Nephron progenitor cell (in vitro differentiated cells): ENCODE data around the gene MYNN.

ENCODE experiments used
- DNase-seq: peaks from one replicate; pipeline ENCODE4 v3.0.0; 2021
- H3K27ac Mint-ChIP-seq: 2 replicates; pipeline ENCODE4 v1.8.0; 2021; ENCODE audit warnings: mild to moderate bottlenecking, moderate library complexity, mixed read lengths
- H3K27me3 Mint-ChIP-seq: 2 replicates; pipeline ENCODE4 v1.8.0; 2021; ENCODE audit warnings: mild to moderate bottlenecking, low read depth, mixed read lengths; ENCODE audit not compliant: poor library complexity
- H3K36me3 Mint-ChIP-seq: 2 replicates; pipeline ENCODE4 v1.8.0; 2021; ENCODE audit warnings: low read depth, mixed read lengths
- H3K4me1 Mint-ChIP-seq: 2 replicates; pipeline ENCODE4 v1.8.0; 2021; ENCODE audit warnings: mixed read lengths
- H3K4me3 Mint-ChIP-seq: 2 replicates; pipeline ENCODE4 v1.8.0; 2021; ENCODE audit warnings: mild to moderate bottlenecking, moderate library complexity, mixed read lengths
- H3K9me3 Mint-ChIP-seq: 2 replicates; pipeline ENCODE4 v1.8.0; 2021; ENCODE audit warnings: mild to moderate bottlenecking, moderate library complexity, mixed read lengths
- TF ChIP-seq, protein P1 (sequence below): fragments of 200-600 bp; sonication (generic); IDR thresholded peaks from 2 replicates; pipeline ENCODE4 v1.5.0; 2021; ENCODE audit warnings: antibody characterized with exemption

MYNN gene

DNA sequence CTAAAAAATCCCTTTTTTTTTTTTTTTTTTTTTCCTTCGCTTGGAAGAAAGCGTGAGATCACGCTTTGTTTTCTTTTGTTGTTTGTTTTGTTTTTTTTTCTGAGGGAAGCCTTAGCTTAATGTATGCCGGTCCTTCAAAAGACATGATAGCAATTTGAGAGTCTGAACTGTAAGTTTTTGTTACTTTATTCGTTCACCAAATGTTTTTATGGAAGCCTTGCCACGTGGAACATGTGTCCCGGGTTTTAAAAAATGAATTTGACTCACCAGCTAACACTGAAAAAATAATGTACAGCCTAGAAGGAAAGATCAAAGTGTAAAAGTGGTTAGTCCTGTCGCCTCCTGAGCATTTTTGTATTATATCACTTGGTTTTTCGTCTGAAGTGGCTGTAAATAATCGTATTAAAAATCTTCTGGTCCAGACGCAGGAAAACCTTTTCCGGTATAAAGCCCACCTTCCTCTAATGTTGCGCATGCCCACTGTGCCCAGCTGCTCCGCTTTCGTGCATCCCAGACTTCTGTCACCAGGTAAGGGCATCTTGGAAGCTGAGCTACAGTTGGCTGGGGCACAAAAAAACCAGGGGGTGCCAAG, 795 bp upstream of the MYNN start:
- Mint-ChIP-seq H3K4me3 (peak overlapping the region; percentile 100), H3K36me3 (peaks cover 22% of the 10 kb centered on the region), H3K4me1 (peaks cover 37% of the 10 kb centered on the region), H3K27me3 (peaks cover 7% of the 10 kb centered on the region), H3K9me3 (no peaks in the 10 kb centered on the region), H3K27ac (peak overlapping the region; percentile 100)
- DNase-seq = peak; percentile 67
- TF ChIP-seq, protein P1, sequence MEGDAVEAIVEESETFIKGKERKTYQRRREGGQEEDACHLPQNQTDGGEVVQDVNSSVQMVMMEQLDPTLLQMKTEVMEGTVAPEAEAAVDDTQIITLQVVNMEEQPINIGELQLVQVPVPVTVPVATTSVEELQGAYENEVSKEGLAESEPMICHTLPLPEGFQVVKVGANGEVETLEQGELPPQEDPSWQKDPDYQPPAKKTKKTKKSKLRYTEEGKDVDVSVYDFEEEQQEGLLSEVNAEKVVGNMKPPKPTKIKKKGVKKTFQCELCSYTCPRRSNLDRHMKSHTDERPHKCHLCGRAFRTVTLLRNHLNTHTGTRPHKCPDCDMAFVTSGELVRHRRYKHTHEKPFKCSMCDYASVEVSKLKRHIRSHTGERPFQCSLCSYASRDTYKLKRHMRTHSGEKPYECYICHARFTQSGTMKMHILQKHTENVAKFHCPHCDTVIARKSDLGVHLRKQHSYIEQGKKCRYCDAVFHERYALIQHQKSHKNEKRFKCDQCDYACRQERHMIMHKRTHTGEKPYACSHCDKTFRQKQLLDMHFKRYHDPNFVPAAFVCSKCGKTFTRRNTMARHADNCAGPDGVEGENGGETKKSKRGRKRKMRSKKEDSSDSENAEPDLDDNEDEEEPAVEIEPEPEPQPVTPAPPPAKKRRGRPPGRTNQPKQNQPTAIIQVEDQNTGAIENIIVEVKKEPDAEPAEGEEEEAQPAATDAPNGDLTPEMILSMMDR = no peak

DNA sequence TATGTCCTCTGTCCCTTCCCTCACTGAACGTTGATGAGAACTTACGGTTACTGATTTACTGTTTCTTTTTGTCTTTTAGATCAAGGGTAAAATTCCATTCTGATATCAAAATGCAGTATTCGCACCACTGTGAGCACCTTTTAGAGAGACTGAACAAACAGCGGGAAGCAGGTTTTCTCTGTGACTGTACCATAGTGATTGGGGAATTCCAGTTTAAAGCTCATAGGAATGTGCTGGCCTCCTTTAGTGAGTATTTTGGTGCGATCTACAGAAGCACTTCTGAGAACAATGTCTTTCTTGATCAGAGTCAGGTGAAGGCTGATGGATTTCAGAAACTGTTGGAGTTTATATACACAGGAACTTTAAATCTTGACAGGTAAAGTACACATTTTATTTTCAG, 990 bp downstream of the MYNN start:
- H3K9me3 Mint-ChIP-seq = no peaks in the 10 kb centered on the region
- TF ChIP-seq, protein P1 = no peak
- H3K27ac Mint-ChIP-seq = peak overlapping the region; percentile 100
- peaks cover 7% of the 10 kb centered on the region for H3K27me3 Mint-ChIP-seq
- peaks cover 31% of the 10 kb centered on the region for H3K36me3 Mint-ChIP-seq
- DNase-seq = no peak
- peak overlapping the region; percentile 100 for H3K4me3 Mint-ChIP-seq
- peaks cover 37% of the 10 kb centered on the region for H3K4me1 Mint-ChIP-seq

DNA sequence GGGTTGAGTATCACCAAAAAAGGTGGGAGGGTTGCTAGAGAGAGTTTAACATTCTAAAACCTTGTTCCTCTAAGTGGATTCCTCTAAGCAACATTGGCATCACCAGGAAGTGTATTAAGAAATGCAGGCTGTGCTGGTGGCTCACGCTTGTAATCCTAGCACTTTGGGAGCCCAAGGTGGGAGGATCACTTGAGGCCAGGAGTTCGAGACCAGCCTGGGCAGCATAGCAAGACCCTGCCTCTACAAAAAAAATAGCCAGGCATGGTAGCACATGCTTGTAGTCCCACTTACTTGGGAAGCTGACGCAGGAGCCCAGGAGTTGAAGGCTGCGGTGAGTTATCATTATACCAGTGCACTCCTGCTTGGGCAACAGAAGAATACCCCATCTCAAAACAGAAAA, 4.6 kb downstream of the MYNN start:
- DNase-seq = no peak
- Mint-ChIP-seq H3K4me3 (no peak overlapping the region), H3K4me1 (peaks cover 26% of the 10 kb centered on the region), H3K9me3 (no peaks in the 10 kb centered on the region), H3K27me3 (no peaks in the 10 kb centered on the region), H3K27ac (no peak overlapping the region), H3K36me3 (peaks cover 58% of the 10 kb centered on the region)
- TF ChIP-seq, protein P1 = no peak

DNA sequence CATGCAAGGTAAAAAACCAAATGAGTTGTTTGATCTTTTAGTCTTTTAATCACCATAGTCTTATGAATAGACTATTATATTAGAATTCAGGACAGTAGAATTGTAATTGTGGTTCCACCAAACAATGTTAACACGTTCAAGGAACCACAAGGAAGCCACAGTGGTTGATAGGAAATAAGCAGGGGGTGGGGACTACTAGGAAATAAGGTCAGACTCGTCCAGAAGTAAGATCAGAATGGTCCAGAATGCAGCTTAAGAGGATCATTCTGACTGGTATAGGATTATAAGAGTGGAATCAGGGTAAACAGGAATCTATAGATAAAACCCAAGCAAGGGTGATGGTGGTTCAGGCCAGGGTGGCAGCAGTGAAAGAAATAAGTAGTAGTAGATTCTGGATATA, 7.5 kb downstream of the MYNN start:
- Mint-ChIP-seq H3K27me3 (no peaks in the 10 kb centered on the region), H3K36me3 (peaks cover 54% of the 10 kb centered on the region), H3K4me3 (no peak overlapping the region), H3K9me3 (no peaks in the 10 kb centered on the region), H3K4me1 (peaks cover 5% of the 10 kb centered on the region), H3K27ac (no peak overlapping the region)
- TF ChIP-seq, protein P1 = no peak
- DNase-seq = no peak

DNA sequence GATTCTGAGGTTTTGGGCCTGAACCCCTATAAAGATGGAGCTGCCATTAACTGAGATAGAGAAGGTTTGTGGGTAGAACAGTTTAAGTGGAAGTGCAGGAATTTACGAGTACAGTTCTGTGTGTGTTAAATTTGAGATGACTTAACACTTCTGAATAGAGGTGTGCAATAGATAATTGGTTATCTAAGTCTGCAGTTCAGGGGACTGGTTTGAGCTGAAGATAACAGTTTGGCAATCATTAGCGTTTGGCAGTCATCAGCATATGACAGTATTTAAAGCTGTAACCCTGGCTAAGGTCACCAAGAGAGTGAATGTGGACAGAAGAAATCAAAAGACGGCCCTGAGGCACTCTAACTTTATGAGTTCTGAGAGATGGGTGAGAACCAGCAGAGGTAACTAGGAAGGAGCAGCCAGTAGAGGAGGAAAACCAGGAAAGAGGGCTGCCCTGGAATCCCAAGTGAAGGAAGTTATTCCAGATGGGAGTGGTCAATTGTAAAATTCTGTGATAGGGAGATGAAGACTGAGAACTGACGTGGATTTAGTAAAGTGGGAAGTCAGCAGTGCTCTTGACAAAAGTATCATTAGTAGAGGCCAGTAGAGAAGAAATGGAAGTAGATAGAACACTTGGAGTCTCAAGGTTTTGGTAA, 8.1 kb downstream of the MYNN start:
- no peaks in the 10 kb centered on the region for H3K4me1 Mint-ChIP-seq
- TF ChIP-seq, protein P1 = no peak
- H3K9me3 Mint-ChIP-seq = no peaks in the 10 kb centered on the region
- H3K27ac Mint-ChIP-seq = no peak overlapping the region
- no peak overlapping the region for H3K4me3 Mint-ChIP-seq
- H3K27me3 Mint-ChIP-seq = no peaks in the 10 kb centered on the region
- DNase-seq = no peak
- peaks cover 56% of the 10 kb centered on the region for H3K36me3 Mint-ChIP-seq

DNA sequence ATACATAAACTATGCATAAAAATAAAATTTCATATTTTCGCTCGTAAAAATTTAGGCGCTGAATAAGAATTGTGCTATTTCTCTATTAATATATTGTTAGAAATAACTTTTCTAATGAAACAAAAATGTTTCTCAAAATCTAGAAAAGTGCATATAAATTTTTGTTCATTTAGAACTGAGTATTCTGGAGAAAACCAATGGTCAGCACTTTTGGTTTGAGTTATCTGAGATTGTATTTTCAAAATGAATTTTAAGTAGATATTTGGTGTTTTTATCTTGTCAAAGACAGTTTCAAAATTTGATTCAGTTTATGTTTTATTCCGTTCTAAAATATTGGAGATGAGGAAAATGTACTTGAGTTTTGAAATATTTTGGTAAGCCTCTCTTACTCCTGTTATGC, 13.9 kb downstream of the MYNN start:
- H3K27ac Mint-ChIP-seq = no peak overlapping the region
- no peak for DNase-seq
- no peak overlapping the region for H3K4me3 Mint-ChIP-seq
- peaks cover 30% of the 10 kb centered on the region for H3K36me3 Mint-ChIP-seq
- H3K4me1 Mint-ChIP-seq = no peaks in the 10 kb centered on the region
- TF ChIP-seq, protein P1 = no peak
- no peaks in the 10 kb centered on the region for H3K9me3 Mint-ChIP-seq
- H3K27me3 Mint-ChIP-seq = no peaks in the 10 kb centered on the region
